ENCODE results near the gene ZNF474.

Gene ZNF474

GRCh38 chr5:122180146-122180712 lies 50.9 kb downstream of the ZNF474 start:
- DNase-seq, result no peak

- no peak for DNase-seq
Observed at GRCh38 chr5:122180863-122181548, 51.7 kb downstream of the ZNF474 start.

- no peak for DNase-seq
Observed at GRCh38 chr5:122181863-122182262, 52.5 kb downstream of the ZNF474 start.

GRCh38 chr5:122182491-122182921 lies 53.2 kb downstream of the ZNF474 start:
- DNase-seq, result peak in 7 of 56 donors; percentile 3 to 39 (median 10)

GRCh38 chr5:122183098-122183787 lies 53.9 kb downstream of the ZNF474 start:
- peak in 35 of 56 donors; percentile 4 to 61 (median 32) for DNase-seq

DNA sequence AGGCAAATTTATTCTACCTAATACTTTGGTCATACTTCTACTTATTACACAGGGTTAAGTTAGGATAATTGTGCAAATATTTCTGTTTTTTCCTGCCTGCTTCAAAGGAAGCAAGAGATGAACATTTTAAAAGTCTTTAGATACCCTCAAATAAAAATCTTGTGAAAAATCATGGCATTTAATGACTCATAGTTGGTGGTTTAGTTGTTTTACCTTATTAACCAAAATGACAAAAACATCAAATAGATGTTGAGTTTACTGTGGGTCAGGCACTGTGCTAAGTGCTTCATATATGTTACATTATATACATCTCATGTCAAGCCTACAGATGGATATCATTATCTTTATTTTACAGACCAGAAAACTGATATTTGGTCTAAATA lies 54.4 kb downstream of the ZNF474 start:
- DNase-seq, result no peak

- DNase-seq, result no peak
Observed at GRCh38 chr5:122184676-122185255, 55.4 kb downstream of the ZNF474 start.

DNA sequence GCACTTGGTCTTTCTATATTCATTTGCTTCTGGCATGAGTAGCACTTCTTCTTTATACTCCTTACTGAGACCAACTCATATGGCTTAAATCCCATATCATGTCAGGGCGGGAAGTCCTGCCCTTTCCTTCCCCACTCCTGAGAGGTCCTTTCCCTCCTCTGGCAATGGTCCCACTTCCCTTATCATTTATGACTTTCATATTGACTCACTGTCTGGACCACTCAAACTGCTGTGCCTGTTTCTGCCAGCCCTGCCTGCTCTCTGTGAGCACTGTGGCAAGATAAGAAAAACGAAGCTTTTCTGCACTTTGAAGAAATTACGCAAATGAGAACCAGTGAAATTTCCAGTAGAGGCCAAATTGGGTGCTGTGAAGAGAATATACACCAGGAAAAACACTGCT lies 58.1 kb downstream of the ZNF474 start:
- DNase-seq, result no peak

DNA sequence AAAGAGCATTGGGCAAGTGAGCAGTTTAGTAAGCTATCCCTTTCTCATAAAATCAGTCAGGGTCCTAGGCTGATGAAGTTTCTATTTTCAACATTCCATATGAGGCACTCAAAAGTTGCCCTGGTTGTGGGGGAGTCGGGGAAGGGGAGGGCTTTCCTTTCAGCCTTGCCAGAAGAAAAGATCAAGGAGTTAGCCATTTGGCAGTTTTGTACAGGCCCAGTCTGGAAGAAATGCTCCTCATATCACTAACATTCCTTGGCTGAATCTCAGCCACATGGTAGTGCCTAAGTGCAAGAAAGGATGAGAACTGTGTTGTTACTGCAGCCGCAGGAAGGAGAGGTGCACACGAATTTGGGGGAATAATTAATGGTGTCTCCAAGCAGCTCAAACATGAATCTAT lies 60.8 kb downstream of the ZNF474 start:
- no peak for DNase-seq

GRCh38 chr5:122192497-122193496 lies 63.5 kb downstream of the ZNF474 start:
- peak in 13 of 56 donors; percentile 1 to 48 (median 21) for DNase-seq

- DNase-seq, result peak in 6 of 56 donors; percentile 3 to 34 (median 12)
Observed at GRCh38 chr5:122195802-122196394, 66.6 kb downstream of the ZNF474 start.

- DNase-seq, result no peak
Observed at GRCh38 chr5:122199146-122199545, 69.8 kb downstream of the ZNF474 start.

DNA sequence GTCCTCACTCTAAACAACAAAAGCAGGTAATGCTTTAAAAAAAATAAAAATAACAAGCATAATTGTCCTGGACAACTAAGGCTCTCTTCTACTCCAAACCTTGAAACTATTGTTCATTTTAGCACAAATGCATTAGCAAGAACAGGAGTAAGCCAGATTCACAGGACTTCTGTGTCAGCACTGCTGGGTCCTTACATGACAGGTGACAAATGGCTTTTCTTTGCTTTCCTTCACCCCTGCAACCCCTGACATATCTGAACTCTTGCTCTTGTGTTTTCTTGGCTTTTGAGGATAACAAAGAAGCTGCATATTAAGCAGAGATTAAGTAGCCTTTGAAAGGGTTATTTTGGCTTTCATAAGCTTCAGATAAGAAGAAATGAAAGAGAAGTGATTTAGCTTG lies 71.1 kb downstream of the ZNF474 start:
- no peak for DNase-seq

GRCh38 chr5:122200865-122201264 lies 71.5 kb downstream of the ZNF474 start:
- no peak for DNase-seq

GRCh38 chr5:122201365-122201764 lies 72.0 kb downstream of the ZNF474 start:
- no peak for DNase-seq

DNA sequence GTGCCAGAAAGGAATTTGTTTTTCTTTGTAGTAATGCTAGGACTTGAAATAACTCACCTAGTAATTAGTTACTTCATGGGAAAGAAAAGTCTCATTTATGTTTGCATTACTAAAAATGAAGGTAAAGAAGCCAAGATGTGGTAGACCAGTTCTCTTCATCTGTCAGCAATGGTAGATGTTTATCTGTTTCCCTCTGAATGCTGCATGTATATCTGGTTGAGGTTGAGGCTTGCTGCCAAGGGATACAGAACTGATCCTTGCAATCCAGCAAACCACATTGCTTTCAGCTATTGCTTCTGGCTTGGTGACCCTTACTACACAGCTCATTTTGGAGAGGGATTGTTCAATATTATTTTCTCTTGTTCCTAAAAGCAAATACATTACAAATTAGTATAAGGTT lies 73.6 kb downstream of the ZNF474 start:
- no peak for DNase-seq
